HG03558 (cell line): ENCODE data around the gene TMOD1.
"Not testable (repeated sequence)": the region's sequence is repeated elsewhere in the genome, so short reads cannot be mapped to it uniquely, and the experiment has no call there.

Experiments used
- ATAC-seq: cut with Tn5 transposase; IDR thresholded peaks from one replicate; pipeline ENCODE4 v1.9.1; 2021; ENCODE audit warnings: moderate number of reproducible peaks; ENCODE audit not compliant: unreplicated experiment; ENCODE audit errors: extremely low read depth

The TMOD1 gene

DNA sequence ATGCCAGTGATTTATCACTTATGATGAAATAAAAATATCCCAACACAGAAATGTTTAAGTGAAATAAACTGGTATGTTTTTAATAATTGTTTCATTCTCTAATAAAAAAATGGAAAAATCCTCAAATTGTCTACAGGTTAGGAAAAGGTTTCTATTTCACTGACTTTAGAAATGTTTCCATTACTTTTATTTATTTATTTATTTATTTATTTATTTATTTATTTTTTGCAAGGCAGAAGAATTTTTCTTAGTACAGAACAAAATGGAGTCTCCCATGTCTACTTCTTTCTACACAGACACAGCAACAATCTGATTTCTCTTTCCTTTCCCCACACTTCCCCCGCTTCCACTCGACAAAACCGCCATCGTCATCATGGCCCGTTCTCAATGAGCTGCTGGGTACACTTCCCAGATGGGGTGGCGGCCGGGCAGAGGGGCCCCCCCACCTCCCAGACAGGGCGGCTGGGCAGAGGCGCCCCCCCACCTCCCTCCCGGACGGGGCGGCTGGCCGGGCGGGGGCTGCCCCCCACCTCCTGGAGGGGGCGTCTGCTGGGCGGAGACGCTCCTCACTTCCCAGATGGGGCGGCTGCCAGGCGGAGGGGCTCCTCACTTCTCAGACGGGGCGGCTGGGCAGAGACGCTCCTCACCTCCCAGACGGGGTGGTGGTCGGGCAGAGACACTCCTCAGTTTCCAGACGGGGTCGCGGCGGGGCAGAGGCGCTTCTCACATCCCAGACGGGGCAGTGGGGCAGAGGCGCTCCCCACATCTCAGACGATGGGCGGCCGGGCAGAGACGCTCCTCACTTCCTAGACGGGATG lies 3.7 kb upstream of the TMOD1 start:
- not testable (repeated sequence) for ATAC-seq

DNA sequence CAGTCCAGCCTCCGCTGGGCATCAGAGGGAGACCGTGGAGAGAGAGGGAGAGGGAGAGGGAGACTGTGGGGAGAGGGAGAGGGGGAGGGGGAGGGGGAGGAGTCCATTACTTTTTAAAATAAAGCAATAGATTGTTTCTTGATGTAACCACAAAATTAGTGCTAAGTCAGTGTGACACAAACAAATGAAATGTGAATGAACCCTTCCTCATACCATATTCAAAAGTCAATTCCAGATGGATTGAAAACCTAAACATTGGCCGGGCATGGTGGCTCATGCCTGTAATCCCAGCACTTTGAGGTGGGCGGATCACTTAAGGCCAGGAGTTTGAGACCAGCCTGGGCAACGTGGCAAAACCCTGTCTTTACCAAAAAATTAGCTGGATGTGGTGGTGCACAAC lies 2.6 kb upstream of the TMOD1 start:
- ATAC-seq, result not testable (repeated sequence)

DNA sequence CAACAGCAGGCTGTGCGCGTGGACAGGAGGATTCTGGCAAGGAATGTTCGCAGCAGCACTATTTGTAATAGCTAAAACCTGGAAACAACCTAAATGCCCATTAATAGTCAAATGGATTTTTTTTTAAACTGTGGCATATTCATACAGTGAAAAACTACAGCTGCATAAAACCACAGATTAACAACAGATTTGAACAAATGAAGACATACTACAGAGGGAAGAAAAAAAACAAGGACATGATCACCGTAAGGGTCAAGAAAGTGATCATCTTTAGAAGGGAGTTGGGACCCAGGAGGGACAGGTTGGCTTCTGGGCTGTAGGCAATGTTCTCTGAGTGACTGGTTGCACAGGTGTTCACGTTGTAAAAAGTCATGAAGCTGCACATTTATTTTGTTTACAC lies 1.2 kb upstream of the TMOD1 start:
- ATAC-seq, result no peak

DNA sequence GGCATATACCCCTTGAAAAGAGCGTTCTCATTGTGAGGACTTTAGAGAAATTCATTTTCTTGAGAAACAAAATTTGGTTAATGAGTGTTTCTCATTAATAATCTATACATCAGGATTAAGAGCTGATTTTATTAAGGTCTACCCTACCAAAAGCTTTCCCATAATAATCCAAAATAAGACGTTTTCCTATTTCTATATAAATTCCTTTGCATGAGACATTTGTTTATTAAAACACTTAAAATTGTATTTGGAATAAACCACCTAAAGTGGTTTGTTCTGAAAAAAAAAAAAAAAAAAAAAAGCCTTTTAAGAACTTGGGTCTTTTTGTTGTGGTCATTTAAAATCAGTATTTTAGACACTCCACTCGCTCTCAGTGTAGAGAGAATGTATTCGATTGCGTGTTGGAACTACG lies 695 bp upstream of the TMOD1 start:
- ATAC-seq, result no peak

DNA sequence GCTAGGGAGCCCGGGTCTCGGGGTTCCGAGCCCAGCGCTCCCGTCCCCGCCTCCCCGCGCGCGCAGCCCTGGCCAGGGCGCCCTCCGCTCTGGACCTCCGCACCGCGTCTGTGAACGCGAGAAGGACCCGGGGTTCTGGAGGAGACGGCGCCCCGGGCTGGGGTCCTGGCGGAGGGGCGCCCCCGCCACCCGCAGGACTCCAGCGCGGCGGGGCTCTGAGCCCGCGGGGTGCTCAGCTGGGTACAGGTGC lies 431 bp downstream of the TMOD1 start:
- no peak for ATAC-seq

DNA sequence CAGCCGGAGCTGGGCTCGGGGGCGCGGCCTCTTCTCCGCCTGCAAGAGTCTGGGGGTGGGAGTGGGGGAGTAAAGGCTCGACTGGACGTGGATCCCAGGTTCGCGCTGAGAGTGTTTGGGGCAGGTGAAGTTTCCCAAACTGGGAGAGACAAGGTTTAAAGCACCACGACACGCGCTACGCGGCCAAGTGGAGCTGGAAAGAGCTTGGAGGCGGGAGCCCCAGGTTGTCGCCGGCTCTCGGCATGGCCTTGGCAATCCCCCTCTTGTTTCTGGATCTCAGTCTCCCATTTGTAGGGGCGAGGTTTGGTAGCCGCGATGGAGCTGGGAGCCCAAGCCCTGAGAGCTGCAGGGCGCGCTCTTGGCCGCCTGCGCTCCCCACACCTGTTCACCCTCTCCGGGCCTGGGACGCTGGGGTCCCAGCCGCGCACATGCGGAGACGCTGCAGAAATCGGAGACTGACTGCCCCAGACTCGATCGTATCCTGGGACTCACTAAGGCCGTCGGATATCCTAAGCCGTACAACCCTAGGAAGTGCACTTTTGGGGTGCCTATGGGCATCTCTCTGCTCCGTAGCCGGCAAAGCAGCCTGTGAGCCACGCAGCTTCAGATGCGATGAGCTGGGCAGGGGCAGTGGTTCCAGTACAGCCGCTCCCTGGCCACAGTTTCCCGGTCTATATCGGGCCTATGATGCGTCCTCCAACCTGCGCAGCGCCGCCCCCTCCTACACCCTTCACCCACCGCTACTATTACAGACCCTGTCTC lies 937 bp downstream of the TMOD1 start:
- no peak for ATAC-seq

DNA sequence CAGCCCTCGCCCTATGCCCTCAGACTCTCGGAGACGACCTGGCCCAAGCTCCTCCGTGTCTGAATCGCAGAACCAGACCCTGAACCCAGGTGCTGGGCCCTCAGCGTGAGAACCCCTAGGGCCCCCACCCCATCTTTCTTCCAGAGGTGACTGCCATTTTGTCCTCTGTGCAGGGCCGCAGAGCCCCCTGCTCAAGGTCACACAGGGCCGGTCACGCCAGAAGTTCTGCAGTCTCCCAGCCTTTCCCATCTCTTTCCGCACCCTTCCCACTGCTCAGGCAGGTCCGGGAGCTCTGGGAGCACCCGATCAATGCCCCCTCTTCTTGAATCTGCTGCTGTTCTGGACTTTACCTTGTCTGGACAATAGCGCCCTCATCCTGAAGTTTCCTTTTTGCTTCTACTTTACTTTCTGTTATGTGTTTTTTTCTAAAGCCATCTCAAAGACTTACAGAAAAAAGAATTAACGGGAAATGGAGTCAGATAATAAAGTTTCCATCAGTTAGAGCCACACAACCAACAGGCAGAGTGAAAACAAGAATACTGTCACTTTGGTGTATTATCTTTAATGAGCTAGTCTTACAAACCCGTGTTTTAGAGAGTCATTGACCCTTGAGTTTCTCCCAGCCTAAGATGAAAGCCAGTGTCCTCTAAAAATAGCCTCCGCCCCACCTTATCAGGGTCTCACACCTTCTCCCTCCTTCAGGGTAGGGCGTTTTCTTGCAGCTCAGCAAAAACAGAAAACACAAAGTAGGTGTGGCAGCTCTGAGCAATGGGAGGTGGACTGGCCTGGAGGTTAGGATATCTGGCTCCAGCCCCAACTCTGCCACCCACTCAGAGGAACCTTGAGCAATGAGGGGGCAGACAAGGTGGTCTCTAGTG lies 1.8 kb downstream of the TMOD1 start:
- ATAC-seq, result no peak

DNA sequence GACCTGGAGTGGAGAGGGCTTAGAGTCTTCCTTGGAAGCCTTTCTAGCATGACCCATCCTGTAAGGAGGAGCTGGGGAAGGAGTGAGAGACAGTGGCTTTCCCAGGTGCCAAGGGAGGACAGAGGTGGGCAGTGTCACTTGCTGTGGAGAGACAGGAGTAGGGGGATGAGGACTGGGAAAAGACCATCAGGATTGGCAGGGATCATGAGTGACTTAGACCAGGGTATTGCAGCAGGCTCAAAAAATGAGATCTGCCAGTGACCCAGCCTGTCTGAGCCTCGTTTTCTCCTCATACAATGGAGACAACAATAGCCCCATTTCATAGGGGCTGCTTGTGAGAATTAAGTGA lies 2.4 kb downstream of the TMOD1 start:
- no peak for ATAC-seq

DNA sequence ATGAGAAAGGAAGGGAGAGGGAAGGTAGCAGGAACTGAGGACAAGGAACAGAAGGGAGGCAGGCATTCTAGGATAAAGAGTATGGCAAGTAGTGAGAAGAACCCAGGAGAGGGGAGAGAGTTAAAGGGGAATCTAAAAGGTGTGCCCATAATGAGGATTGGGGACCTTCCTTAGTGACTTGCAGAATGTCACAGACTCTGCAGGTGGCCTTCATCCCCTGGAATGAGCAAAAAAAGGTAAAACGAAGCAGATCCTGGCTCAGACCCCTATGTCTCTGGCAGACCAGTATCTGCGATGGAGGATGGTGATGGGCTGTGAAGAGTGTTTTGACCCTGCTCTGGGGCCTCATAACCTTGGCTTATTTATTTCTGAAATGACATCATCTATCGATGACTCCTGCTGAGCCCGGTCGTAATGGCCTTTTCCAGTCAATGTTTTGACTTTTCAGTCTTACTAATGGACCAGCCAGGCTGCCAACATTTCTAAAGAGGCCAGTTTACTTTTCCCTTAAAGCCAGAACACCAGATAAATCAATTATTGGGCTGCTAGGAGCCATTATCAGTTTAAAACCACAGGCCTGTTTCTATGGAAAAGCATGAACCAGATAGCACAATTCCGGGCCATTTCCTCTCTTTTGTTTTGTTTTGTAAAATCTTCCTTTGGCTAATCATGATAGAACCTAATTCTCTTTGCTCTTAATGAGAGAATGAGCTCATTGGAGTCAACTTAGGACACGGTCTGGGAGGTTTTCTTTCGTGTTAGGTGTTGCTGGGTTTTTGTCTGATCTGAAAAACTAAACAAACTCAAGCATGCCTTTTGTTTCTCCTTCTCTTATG lies 3.1 kb downstream of the TMOD1 start:
- ATAC-seq, result no peak

DNA sequence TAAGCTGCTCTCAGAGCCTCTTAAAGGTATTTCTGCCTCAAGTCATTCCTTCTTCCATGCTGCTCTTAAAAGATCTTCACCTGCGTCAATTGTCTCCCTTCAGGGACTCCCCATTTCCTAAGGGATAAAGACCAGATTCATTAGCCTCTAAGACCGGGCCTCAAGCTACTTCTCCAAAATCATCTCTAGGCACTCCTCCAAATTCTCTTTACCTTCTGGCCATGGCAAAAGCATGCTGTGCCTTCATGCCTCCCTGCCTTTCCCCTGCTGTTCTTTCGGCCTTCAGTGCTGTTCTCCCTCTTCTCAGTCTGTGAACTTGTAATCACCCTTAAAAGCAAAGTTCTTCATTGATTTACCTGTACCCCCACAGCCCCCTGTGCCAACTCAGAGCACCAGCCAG lies 4.4 kb downstream of the TMOD1 start:
- ATAC-seq, result no peak

DNA sequence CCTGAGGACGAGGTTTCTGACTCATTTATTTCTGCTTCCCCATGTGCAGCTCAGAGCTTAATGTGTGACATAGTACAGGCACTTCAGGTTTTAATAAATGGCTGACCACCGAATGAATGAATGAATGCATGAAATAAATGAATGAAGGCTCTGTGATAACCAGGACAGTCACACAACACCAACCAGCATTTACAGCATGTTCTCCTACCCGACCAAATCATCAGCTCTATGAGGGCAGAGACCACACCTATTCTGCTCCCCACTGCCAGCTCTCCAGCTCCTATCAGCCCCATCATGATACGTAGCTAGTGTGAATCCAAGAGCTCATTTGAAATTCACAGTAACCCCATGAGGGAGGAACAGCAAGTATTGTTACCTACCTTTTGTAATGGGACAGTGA lies 4.8 kb downstream of the TMOD1 start:
- no peak for ATAC-seq

DNA sequence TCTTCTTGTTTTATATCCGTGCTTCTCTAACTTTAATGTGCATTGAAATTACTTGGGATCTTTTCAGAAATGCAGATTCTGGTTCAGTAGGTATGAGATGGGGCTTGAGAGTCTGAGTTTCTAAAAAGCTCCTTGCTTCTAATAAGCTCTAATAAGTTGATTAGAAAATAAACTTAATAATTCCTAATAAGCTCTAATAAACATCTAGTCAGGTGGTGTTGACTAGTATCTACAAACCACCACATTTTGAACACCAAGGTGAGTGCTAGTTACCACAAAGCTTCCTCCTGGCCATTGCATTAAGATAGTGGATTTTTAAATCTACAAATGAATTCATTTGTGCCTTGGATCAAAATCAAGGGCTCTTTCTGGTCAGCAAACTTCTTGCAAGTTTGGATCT lies 5.3 kb downstream of the TMOD1 start:
- ATAC-seq, result no peak

DNA sequence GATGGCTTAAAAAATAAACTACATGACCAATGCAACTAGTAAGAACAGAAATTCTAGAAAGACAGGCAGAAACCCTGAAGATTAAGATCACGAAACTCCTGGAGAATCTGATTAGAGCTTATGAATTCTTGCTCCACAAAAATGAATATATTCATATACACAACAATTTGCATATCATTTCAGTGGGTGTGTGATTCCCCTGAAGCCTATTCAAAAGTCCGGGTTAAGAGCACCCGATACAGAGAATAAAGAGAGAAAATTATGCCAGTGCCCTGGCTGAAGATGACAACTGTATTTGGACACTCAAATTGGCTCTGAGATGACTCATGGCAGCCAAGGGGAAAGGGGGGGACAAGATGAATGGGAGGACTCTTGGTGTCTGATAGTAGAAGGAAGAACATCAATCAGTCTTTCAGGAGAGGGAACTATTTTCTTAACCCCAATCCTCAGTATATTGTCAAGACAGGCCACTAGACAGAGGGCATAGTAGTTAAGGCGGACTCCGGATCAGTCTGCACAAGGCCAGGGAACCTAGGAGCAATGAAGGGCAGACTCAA lies 6.0 kb downstream of the TMOD1 start:
- ATAC-seq, result no peak

DNA sequence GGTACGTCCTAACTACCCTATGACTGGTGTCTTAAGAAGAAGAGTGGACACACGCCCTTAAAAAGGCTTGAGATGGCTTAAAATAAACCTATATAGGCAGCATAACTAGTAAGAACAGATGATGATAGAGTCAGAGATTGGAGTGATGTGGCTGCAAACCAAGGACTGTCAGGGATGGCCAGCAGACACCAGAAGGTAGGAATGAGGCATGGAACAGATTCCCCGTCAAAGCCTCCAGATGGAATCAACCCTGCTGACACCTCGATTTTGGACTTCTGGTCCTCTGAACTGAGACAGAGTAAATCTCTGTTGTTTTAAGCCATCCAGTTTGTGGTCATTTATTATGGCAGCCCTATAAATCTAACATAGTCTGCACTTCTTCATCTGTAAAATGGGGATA lies 7.4 kb downstream of the TMOD1 start:
- ATAC-seq, result no peak

DNA sequence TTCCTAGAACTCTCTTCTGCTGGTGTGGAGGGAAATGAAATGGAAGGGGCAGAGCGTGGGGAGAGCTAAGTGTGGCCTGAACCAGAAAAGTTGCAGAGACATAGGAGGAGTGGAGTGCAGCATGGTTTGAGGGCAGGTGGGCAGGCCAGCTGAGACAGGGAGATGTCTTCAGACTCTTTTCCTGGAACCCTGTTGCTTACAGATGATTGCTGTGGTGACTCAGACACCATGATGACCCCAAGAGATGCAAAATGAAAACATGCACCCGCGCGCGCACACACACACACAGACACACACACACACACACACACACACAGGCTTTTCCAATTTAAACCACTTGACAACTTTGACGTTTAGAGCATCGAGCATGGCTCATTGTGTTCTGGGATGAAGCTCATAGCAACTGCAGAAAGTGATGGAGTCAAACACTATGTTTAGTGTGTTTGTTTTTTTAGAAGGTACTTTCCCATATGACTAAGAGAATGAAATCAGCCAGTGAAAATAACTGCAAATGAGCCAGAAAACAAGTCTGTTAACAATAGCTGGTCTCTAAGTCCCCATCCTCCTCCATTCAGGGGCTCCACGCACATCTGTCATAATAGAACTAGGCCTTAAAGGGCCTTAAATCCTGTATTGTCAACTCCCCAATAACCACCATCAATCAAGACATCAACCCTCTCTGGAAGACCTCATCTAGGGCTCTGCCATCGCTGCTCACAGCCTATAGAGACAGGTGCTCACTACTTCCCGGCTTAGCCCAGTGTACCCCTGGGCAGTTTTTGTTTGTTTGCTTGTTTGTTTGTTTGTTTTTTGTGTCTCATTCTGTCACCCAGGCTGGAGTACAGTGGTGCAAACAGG lies 9.6 kb downstream of the TMOD1 start:
- ATAC-seq, result no peak

DNA sequence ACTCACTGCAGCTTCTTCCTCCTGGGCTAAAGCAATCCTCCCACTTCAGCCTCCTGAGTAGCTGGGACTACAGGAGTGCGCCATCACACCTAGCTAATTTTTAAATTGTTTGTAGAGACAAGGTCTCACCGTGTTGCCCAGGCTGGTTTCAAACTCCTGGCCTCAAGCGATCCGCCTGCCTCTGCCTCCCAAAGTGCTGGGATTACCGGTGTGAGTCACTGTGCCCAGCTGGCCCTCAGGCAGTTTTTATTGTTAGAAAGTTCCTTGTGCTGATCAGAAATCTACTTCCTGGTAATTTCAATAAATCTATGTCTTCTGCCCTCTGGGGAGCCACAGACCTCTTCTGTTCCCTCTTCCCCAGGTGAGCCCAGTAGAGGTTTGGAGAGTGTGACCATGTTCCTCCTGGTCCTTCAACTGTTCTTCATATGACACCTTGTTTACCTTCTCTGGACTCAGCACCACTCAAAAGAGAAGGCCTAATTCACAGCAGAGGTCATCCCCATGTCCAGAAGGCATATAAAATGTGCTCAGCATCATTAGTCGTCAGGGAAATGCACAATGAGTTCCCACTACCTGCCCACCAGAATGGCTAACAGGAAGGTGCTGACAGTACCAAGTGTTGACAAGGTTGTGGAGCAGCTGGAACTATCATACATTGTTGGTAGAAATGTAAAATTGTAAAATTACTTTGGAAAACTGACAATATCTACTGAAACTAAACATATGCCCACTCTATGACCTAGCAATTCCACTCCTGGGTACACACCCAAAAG lies 10.4 kb downstream of the TMOD1 start:
- ATAC-seq, result no peak

DNA sequence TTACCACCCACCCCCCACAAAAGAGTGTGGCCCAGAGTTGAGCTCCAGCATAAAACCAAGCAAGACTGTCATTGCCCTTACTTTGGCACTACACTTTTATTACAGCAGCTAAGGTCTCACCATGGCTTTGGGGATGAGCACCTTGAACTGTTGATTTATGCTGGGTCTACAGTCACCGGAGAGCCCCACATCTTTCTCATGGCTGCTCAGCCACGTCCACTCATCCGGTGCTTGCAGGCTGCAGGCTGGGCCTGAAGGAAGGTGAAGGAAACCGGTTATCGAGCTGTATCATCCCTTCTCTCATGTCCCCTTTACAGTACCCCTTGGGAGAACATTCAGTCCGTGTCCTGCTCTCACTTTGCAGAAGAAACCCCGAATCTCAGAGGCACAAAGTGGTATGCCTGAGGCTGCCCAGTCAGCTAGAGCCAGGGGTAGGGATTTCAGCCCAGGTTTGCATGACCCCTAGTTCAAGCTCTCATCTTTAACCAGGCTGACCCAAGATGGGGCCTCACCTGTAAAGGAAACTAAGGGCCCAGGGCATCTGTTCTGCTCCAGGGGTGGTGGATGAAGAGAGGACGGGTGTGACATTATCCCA lies 11.6 kb downstream of the TMOD1 start:
- ATAC-seq, result no peak

DNA sequence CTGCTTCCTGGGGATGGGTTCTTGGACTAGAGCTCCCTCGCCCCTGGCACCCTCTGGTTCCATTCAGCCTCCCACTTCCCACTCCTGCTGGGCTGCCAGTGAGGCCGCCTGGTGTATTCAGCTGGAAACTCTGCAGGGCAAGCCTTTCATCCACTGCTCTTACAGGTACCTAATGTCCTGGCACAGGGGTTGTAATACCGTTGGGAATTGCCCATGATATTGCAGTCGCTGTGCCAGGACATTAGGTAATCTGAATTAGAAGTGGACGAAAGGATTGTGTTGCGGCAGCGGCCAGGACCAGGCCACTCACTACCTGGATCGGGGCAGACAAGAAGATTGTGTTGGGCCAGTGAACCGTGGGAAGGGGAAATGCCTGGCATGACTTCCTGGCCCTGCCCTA lies 13.1 kb downstream of the TMOD1 start:
- ATAC-seq, result no peak
